ENCODE results near the gene POMC. TPM values are rescaled to one million over a fixed set of nuclear protein-coding genes. Genes with fewer than 3 reads are reported as not detected.
A peak's percentile ranks its signal among the peaks of the same experiment; 100 is the strongest.
"Not testable (repeated sequence)": the region's sequence is repeated elsewhere in the genome, so short reads cannot be mapped to it uniquely, and the experiment has no call there.

Gene POMC
- 10 to 100 TPM in 1 of 2 donors, 1 to 10 TPM in 1; 8.0 to 12.5 TPM for total RNA-seq

GRCh38 chr2:25168256-25169072, at the start of gene POMC:
POMC (minus strand) TSS chr2:25168580; CDS start chr2:25164772, 3,808 bp downstream.
- Mint-ChIP-seq H3K27me3 (ENCODE audit: low read depth) (peaks cover 51% of the 10 kb centered on the region), H3K27ac (no peak within 1 kb of the TSS), H3K36me3 (ENCODE audit: insufficient read depth in 2 of 2) (no peaks in the 10 kb centered on the region), H3K9me3 (no peaks in the 10 kb centered on the region), H3K4me3 (peak within 1 kb of the TSS; percentile 82), H3K4me1 (ENCODE audit: low read depth) (peaks cover 21% of the 10 kb centered on the region)
- ATAC-seq (replicated peaks in 1 of 2) (peak; percentile 76 to 79), DNase-seq (peak; percentile 52 to 57)

DNA sequence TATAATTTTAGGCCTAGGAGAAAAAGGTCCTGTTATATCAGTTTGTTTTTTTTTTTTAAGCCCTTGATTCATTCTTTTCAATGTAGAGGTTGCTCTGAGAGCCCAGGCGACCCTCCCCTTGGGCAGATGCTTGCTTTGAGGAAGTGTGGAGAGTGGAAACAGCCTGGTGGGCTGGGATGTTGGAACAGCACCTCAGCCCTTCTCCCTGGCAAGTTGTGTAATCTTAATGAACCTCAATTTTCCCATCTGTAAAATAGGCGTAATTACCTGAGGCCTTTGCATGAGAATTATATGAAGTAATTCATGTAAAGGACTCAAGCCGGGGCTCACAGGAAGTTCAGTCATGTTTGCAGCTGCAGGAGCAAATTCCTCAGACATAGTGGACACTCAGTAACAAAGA, 49.7 kb upstream of the POMC start:
- Mint-ChIP-seq H3K36me3 (ENCODE audit: insufficient read depth in 2 of 2) (no peaks in the 10 kb centered on the region), H3K4me3 (peak overlapping the region; percentile 43 to 56), H3K27ac (peak overlapping the region; percentile 33), H3K27me3 (ENCODE audit: low read depth) (no peaks in the 10 kb centered on the region), H3K9me3 (no peaks in the 10 kb centered on the region), H3K4me1 (ENCODE audit: low read depth) (peaks cover 1% of the 10 kb centered on the region)
- ATAC-seq (replicated peaks in 1 of 2) (no peak), DNase-seq (no peak)

- Mint-ChIP-seq H3K27me3 (ENCODE audit: low read depth) (no peaks in the 10 kb centered on the region), H3K9me3 (no peaks in the 10 kb centered on the region), H3K36me3 (ENCODE audit: insufficient read depth in 2 of 2) (no peaks in the 10 kb centered on the region), H3K4me1 (ENCODE audit: low read depth) (peaks cover 4% of the 10 kb centered on the region), H3K4me3 (peak overlapping the region; percentile 82 to 84), H3K27ac (peak overlapping the region; percentile 80)
- DNase-seq (peak; percentile 90 to 94), ATAC-seq (replicated peaks in 1 of 2) (peak; percentile 94 to 97)
These were observed 47.7 kb upstream of the POMC start for GRCh38 chr2:25215948-25216679.

DNA sequence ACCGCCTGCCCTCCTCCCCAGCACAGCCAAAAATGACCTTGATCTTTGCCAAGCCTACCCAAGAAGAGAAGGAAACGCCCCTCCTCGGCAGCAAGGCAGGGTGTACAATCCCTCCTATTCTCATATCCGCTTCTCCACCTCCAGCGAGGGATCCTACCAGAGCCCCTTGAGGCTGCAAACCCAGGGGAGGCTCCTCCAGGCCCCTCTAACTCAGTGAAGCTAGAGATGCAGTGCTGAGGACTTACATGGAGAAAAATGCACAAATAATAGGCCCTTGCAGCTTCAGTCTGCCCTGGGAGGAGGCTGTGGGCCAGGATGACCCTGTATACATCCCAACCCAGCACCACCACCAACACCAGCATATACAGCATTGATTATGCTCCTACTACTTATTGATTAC, 46.9 kb upstream of the POMC start:
- Mint-ChIP-seq H3K9me3 (no peaks in the 10 kb centered on the region), H3K36me3 (ENCODE audit: insufficient read depth in 2 of 2) (no peaks in the 10 kb centered on the region), H3K27ac (peak overlapping the region; percentile 50), H3K4me1 (ENCODE audit: low read depth) (peaks cover 12% of the 10 kb centered on the region), H3K4me3 (peak overlapping the region; percentile 76 to 84), H3K27me3 (ENCODE audit: low read depth) (no peaks in the 10 kb centered on the region)
- DNase-seq (no peak), ATAC-seq (replicated peaks in 1 of 2) (no peak)

DNA sequence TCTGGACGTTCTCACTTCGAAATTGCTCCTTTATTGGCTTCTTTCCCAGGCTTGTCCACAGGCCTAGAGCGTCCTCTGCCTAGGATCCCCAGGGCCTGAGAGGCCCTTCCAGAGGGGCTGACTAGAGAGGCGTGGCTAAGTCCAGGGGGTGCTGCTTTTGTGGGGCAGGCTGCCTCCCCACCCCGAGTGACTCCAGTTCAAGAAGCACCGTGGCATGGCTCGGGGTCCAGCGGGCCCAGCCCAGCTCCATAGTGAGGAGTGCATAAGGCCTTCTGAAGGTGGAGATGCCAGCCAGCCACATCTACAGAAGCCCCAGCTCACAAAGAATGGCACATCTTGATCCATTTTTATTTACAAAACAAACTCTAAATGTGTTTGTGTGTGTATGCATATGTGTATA, 44.8 kb upstream of the POMC start:
- no peak for DNase-seq
- Mint-ChIP-seq H3K27ac (no peak overlapping the region), H3K4me3 (no peak overlapping the region), H3K36me3 (ENCODE audit: insufficient read depth in 2 of 2) (no peaks in the 10 kb centered on the region), H3K4me1 (ENCODE audit: low read depth) (peaks cover 24% of the 10 kb centered on the region), H3K27me3 (ENCODE audit: low read depth) (no peaks in the 10 kb centered on the region), H3K9me3 (no peaks in the 10 kb centered on the region)
- ATAC-seq (replicated peaks in 1 of 2) = no peak

DNA sequence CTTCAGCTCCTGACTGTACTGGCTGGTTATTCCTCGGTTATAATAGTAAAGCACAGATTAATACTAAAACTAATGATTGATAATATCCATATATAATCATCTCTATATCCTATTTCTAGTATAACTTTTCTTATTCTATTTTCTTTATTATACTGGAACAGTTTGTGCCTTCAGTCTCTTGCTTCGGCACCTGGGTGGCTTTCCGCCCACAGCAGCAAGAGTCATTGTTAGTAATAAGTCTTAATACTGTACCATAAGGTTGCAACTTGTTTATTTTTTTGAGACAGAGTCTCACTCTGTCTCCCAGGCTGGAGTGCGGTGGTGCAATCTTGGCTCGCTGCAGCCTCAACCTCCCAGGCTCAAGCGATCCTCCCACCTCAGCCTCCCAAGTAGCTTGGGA, 42.5 kb upstream of the POMC start:
- peaks cover 37% of the 10 kb centered on the region for H3K4me1 Mint-ChIP-seq (ENCODE audit: low read depth)
- H3K9me3 Mint-ChIP-seq; ATAC-seq (replicated peaks in 1 of 2); DNase-seq; H3K27me3 Mint-ChIP-seq (ENCODE audit: low read depth); H3K36me3 Mint-ChIP-seq (ENCODE audit: insufficient read depth in 2 of 2); H3K27ac Mint-ChIP-seq: not testable (repeated sequence)
- peak overlapping the region; percentile 60 to 68 for H3K4me3 Mint-ChIP-seq

GRCh38 chr2:25207078-25207545, 38.7 kb upstream of the POMC start:
- Mint-ChIP-seq H3K36me3 (ENCODE audit: insufficient read depth in 2 of 2) (no peaks in the 10 kb centered on the region), H3K27ac (no peak overlapping the region), H3K4me3 (peak overlapping the region in 1 of 2 donors; percentile 21), H3K9me3 (no peaks in the 10 kb centered on the region), H3K4me1 (ENCODE audit: low read depth) (peaks cover 37% of the 10 kb centered on the region), H3K27me3 (ENCODE audit: low read depth) (no peaks in the 10 kb centered on the region)
- ATAC-seq (replicated peaks in 1 of 2) (no peak), DNase-seq (no peak)

- Mint-ChIP-seq H3K9me3 (no peaks in the 10 kb centered on the region), H3K27ac (no peak overlapping the region), H3K4me1 (ENCODE audit: low read depth) (peaks cover 23% of the 10 kb centered on the region), H3K36me3 (ENCODE audit: insufficient read depth in 2 of 2) (no peaks in the 10 kb centered on the region), H3K4me3 (no peak overlapping the region), H3K27me3 (ENCODE audit: low read depth) (no peaks in the 10 kb centered on the region)
- ATAC-seq (replicated peaks in 1 of 2) (peak; percentile 38 to 71), DNase-seq (peak in 1 of 2 donors; percentile 26)
These were observed 35.9 kb upstream of the POMC start for GRCh38 chr2:25204190-25204838.

- no peak for ATAC-seq (replicated peaks in 1 of 2)
These were observed 33.9 kb upstream of the POMC start for GRCh38 chr2:25202275-25202674.

GRCh38 chr2:25201794-25202193, 33.4 kb upstream of the POMC start:
- Mint-ChIP-seq H3K27ac (no peak overlapping the region), H3K9me3 (no peaks in the 10 kb centered on the region), H3K27me3 (ENCODE audit: low read depth) (no peaks in the 10 kb centered on the region), H3K4me1 (ENCODE audit: low read depth) (peaks cover 11% of the 10 kb centered on the region), H3K36me3 (ENCODE audit: insufficient read depth in 2 of 2) (no peaks in the 10 kb centered on the region), H3K4me3 (no peak overlapping the region)
- ATAC-seq (replicated peaks in 1 of 2) (no peak), DNase-seq (no peak)

More at GRCh38 chr2:25202275-25202674, 33.9 kb upstream of the POMC start:
- H3K36me3 Mint-ChIP-seq (ENCODE audit: insufficient read depth in 2 of 2) = no peaks in the 10 kb centered on the region
- no peaks in the 10 kb centered on the region for H3K9me3 Mint-ChIP-seq
- peaks cover 16% of the 10 kb centered on the region for H3K4me1 Mint-ChIP-seq (ENCODE audit: low read depth)
- H3K27ac Mint-ChIP-seq = no peak overlapping the region
- no peak for DNase-seq
- H3K27me3 Mint-ChIP-seq (ENCODE audit: low read depth) = no peaks in the 10 kb centered on the region
- H3K4me3 Mint-ChIP-seq = no peak overlapping the region

DNA sequence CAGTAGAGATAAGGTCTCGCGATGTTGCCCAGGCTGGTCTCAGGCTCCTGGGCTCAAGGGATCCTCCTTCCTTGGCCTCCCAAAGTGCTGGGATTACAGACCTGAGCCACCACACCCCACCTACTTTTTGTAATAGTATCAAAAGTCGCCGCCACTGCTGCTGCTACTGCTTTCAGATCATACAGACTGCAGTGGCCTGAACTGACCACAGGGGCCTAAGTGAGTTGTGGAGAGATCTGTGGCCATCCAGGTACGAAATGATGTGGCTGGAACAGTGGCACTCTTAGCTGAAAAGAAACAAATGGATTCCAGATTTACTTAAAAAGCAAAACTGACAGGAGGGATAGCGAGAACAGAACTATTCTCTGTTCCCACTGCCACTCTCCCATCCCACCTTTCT, 32.9 kb upstream of the POMC start:
- Mint-ChIP-seq H3K27ac (no peak overlapping the region), H3K36me3 (ENCODE audit: insufficient read depth in 2 of 2) (no peaks in the 10 kb centered on the region), H3K4me1 (ENCODE audit: low read depth) (peaks cover 10% of the 10 kb centered on the region), H3K9me3 (no peaks in the 10 kb centered on the region), H3K4me3 (no peak overlapping the region), H3K27me3 (ENCODE audit: low read depth) (no peaks in the 10 kb centered on the region)
- no peak for DNase-seq
- no peak for ATAC-seq (replicated peaks in 1 of 2)

GRCh38 chr2:25198576-25198975, 30.2 kb upstream of the POMC start:
- H3K27me3 Mint-ChIP-seq (ENCODE audit: low read depth) = no peaks in the 10 kb centered on the region
- no peak for ATAC-seq (replicated peaks in 1 of 2)
- no peak overlapping the region for H3K4me3 Mint-ChIP-seq
- no peak for DNase-seq
- H3K4me1 Mint-ChIP-seq (ENCODE audit: low read depth) = peaks cover 13% of the 10 kb centered on the region
- no peaks in the 10 kb centered on the region for H3K36me3 Mint-ChIP-seq (ENCODE audit: insufficient read depth in 2 of 2)
- H3K9me3 Mint-ChIP-seq = no peaks in the 10 kb centered on the region
- H3K27ac Mint-ChIP-seq = no peak overlapping the region

- Mint-ChIP-seq H3K9me3 (no peaks in the 10 kb centered on the region), H3K27ac (no peak overlapping the region), H3K4me1 (ENCODE audit: low read depth) (peaks cover 13% of the 10 kb centered on the region), H3K36me3 (ENCODE audit: insufficient read depth in 2 of 2) (no peaks in the 10 kb centered on the region), H3K4me3 (no peak overlapping the region), H3K27me3 (ENCODE audit: low read depth) (no peaks in the 10 kb centered on the region)
- ATAC-seq (replicated peaks in 1 of 2) (no peak), DNase-seq (no peak)
These were observed 29.8 kb upstream of the POMC start for GRCh38 chr2:25198209-25198525.
